Middle frontal gyrus (tissue), 1 donor: ENCODE data around the gene SMAD3.

ENCODE experiments used
- DNase-seq: peaks from one replicate; pipeline ENCODE4 v3.0.0-alpha.2; 2015; ENCODE audit warnings: low spot score; ENCODE audit errors: extremely low spot score

Gene SMAD3

GRCh38 chr15:67195305-67195704, 129.9 kb downstream of the SMAD3 start:
- DNase-seq, result no peak

GRCh38 chr15:67196222-67196621, 130.8 kb downstream of the SMAD3 start:
- DNase-seq, result no peak

- no peak for DNase-seq
These were observed 131.4 kb downstream of the SMAD3 start for GRCh38 chr15:67196672-67197363.

DNA sequence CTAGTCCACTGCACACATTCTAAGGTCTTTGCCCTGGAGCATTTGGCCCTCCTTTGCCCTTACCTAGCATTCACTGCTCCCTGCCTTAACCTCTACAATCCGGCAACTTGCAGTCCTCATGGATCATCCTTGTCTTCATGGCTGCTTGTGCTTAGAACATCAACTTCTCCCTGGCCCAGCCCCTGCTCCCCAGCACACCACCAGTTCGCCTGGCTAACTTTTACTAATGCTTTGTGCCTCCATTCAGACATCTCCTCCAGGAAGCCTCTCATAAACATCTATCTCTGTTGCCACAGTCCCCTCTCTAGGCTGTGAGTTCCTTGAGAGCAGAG, 131.9 kb downstream of the SMAD3 start:
- DNase-seq, result no peak

GRCh38 chr15:67198157-67198754, 132.9 kb downstream of the SMAD3 start:
- DNase-seq, result no peak

DNA sequence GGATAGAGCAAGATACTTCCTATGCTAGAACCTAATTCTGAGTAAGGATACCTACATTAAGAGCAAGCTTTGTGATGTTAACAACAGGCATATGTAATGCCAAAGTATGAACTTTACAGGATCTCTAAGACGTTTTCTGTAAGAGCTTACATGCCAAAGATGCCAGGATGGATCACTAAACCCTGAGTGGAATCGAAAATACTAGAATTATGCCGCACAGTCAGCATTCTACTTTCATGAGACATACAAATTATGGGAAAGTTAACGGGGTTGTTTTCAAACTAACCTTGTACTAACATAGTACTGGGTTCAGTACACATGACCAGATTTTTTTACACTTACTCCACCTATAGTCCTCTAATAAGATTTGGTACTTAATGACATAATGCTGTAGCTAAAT, 134.0 kb downstream of the SMAD3 start:
- no peak for DNase-seq

- DNase-seq, result no peak
These were observed 134.7 kb downstream of the SMAD3 start for GRCh38 chr15:67199881-67200763.

DNA sequence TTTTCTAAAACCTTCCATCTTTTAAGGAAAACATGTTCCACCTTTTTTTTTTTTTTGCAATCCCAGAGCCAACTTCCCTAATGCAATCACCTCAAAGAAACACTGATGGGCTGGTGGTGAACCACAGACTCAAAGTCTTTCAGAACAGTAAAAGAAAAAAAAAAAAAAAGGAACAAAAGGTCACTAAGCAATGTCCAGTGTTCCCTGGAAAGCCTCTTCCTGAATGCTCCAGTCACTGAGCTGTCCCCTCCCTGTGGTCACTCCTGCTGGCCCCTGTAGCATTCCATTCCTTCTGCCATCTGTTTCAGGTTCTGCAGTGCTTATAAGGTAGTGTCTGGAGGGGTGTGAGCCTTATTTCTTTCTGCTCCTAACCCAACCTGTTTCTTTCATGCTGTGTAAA, 135.7 kb downstream of the SMAD3 start:
- no peak for DNase-seq

GRCh38 chr15:67202091-67202490, 136.7 kb downstream of the SMAD3 start:
- no peak for DNase-seq

DNA sequence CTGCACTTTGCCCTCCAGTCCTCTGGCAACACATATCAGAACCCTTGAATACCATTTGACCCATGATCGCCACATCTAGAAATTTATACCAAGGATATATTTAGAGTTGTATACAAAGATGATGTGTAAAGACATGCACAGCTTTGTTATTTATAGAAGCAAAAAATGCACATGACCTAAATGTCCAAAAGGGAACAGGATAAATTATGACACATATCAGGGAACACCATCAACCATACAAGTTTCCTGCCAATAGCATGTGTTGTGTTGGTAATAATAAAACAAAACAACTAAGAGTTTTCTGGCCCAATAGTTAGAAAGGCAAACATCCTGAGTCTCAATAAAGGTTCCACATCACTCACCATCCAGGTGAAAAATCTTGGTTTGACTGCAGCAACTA, 137.6 kb downstream of the SMAD3 start:
- DNase-seq, result no peak

GRCh38 chr15:67207555-67208207, 142.3 kb downstream of the SMAD3 start:
- DNase-seq, result no peak

DNA sequence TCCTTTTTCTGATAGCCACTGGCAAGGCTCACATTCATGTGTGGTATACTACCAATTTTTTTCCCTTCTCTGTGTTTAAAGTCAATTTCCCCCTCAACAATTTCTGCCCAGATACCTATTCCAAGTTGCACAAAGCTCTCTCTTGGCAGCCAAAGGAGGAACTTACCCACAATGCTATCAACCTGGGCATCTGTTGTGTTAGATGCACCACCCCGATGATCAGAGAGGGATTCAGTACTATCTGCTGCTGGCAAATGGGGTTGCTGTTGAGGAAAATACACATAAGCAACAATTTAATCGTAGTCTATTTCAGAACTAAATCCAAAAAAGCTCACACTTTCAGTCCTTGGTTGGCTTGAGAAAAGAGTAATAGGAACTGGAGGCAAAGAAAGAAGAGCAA, 143.0 kb downstream of the SMAD3 start:
- DNase-seq, result no peak

- DNase-seq, result no peak
These were observed 145.3 kb downstream of the SMAD3 start for GRCh38 chr15:67210555-67211168.

GRCh38 chr15:67212684-67213367, 147.4 kb downstream of the SMAD3 start:
- no peak for DNase-seq

GRCh38 chr15:67215102-67215501, 149.7 kb downstream of the SMAD3 start:
- DNase-seq, result no peak

- DNase-seq, result no peak
These were observed 151.5 kb downstream of the SMAD3 start for GRCh38 chr15:67216859-67217258.

DNA sequence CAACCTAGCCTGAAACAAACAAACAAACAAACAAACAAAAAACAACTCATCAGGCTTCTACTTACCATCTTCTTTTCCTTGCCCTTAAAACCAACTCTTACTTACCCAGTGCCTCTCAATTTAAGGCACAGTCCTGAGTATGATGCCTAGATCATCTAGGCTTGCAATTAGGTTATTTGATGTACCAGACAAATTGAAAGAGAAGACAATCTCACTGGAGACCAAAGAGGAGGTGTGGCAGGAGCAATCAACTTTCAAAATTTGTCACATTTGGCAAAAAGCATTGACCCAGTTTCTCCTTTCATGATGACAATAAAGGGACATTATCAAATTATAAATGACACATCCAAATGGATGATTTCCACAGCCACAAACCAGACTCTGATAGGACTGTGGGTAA, 153.0 kb downstream of the SMAD3 start:
- no peak for DNase-seq

- DNase-seq, result no peak
These were observed 153.9 kb downstream of the SMAD3 start for GRCh38 chr15:67219288-67219687.

DNA sequence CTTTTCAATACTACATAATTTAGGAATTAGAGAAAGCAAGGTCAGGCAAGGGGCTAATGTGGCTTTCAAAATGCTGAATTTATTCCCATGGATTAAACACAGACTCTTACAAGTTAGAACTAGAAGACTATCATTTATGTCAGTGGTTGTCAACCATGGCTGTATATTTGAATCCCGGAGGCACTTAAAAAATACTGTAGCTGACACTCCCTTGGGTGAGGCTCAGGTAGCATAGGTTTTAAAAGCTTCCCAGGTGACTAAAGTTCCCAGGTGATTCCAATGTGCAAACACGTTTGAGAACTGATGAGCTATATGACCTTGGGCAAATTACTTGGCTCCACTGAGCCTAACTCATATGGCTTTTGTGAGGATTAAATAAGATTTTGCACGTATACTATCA, 159.5 kb downstream of the SMAD3 start:
- no peak for DNase-seq

DNA sequence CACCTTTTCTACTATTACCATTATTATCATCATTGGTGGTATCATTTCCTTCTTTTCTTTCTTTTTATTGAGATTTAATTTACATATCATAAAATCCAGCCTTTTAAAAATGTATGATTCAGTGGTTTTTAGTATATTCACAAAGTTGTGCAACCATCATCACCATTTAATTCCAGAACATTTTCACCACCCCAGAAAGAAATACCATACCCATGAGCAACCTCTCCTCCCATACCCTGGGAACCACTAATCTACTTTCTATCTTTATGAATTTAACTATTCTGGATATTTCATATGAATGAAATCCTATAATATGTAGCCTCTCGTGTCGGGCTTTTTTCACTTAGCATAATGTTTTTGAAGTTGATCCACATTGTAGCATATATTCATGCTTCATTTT, 159.9 kb downstream of the SMAD3 start:
- no peak for DNase-seq

DNA sequence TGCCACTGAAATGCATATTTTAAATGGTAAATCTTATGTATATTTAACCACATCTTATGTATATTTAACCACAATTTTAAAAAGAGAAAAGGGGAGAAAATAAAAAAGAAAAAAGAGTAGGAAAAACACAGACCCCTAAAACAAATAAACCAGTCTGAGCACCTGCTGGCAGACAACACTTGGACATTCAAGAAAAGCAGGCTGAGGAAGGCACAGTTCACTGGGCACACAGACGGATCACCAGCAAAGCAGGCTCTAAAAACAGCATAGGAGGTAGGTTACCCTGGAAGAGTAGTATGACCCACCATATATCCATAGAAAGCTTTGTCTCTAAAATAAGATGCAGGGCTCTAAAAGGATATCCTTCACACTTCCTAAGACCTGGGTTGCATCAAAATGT, 162.0 kb downstream of the SMAD3 start:
- no peak for DNase-seq
